ENCODE data around the gene C6orf132.
A peak's percentile ranks its signal among the peaks of the same experiment; 100 is the strongest.

C6orf132 gene

DNA sequence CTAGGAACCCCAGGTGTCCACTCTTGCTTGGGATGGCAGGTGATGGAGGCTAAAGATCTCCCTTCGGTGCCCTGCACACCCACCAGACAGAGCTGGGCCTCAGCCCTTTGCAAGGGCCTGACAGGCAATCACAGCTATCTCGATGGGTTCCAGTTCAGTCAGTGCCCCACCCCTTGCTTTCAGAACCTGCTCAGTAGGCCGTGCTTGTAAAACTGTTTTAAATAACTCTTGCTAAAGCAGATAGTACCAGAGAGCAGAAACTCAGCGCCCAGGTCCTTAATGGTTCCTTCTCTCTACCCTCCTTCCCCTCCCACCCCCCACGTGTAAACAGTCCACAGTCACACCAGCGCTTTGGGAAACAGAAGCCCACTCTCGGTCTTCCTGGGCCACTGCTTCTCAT, 39.2 kb downstream of the C6orf132 start:
- DNase-seq = no peak

- DNase-seq = no peak
Measured at GRCh38 chr6:42101186-42101657, 41.2 kb downstream of the C6orf132 start.

DNA sequence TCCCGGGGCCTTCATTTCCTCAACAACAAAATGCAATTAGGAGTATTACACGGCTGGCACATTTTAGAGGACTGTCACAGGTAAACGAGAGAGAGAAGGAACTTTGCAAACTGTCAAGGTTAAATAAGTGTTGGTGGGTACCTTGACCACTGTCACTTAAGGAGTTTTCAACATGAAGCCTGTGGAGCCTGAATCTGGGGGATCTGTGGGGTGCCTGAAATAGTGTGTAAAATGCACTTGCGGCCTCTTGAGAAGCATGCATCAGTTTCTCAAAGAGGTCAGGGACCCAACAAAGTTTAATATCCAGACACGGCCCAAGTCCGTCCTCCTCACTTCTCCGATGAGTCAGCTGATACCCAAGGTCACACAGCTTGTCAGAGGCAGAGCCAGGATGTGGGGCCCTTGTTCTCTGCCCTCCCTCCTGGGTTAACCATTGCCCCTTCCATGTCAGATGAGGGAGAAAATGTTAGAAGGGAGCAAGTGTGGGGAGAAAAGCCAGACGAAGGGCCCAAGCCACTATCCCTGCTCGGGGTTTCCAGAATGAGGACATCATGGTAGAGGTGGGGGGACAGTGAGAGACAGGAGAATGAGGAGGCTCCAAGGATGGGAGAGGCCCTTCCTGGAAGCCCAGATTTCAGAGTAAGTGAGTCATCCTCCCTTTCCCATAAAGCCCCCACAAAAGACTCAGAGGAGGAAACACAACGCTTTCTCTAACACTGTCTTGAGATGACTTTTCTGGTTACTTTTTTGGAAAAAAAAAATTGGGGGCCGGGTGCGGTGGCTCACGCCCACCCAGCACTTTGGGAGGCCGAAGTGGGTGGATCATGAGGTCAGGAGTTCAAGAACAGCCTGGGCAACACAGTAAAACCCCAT, 42.2 kb downstream of the C6orf132 start:
- no peak for DNase-seq

GRCh38 chr6:42099340-42100028, 42.9 kb downstream of the C6orf132 start:
- DNase-seq = no peak

GRCh38 chr6:42095776-42096541, 46.5 kb downstream of the C6orf132 start:
- no peak for DNase-seq

GRCh38 chr6:42095094-42095493, 47.3 kb downstream of the C6orf132 start:
- no peak for DNase-seq

- no peak for DNase-seq
Measured at GRCh38 chr6:42093582-42094329, 48.7 kb downstream of the C6orf132 start.

DNA sequence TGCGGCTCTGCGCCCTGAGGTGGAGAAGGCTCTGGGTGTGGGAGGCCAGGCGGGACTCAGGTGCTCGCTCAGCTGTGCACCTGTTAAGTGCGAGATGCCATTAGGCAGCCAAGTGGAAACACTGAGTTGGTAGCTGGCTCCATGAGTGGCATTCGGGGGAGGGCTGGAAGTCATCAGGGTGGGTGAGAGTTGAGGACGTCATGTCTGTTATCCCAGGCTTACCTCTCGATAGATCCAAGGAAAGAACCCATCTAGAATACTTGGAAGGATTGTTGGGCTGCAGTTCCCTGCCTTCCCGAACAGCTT, 50.7 kb downstream of the C6orf132 start:
- DNase-seq = no peak

DNA sequence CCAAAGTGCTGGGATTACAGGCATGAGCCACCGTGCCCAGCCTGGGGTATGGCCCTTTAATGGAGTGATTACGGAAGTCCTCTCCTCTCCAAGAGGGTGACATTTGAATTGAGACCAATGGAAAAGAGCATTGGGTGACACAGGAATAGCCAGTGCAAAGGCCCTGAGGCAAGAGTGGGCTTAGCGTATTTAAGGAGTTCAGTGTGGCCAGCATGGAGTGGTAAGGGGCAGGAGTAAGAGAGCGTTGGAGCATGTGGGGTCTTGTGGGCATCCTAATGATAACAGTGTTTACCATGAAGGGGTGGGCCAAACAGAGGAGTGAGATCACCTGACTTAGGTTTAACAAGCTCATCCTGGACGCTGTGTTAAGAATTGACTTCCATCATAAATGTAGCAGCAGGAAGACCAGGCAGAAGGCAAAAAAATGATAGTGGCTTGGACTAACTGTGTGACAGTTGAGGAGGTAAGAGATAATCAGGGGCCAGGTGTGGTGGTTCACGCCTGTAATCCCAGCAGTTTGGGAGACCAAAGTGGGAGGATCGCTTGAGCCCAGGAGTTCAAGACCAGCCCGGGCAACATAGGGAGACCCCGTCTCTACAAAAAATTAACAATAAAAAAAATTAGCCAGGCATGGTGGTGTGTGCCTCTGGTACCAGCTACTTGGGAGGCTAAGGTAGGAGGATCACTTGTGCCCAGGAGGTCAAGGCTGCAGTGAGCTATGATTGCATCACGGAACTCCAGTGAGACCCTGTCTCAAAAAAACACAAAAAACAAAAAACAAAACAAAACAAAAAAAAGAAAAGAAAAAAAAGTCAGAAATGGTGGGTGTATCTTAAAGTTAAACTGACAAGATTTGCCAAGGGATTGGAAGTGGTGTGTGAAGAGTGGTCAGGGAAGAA, 51.4 kb downstream of the C6orf132 start:
- DNase-seq = no peak

DNA sequence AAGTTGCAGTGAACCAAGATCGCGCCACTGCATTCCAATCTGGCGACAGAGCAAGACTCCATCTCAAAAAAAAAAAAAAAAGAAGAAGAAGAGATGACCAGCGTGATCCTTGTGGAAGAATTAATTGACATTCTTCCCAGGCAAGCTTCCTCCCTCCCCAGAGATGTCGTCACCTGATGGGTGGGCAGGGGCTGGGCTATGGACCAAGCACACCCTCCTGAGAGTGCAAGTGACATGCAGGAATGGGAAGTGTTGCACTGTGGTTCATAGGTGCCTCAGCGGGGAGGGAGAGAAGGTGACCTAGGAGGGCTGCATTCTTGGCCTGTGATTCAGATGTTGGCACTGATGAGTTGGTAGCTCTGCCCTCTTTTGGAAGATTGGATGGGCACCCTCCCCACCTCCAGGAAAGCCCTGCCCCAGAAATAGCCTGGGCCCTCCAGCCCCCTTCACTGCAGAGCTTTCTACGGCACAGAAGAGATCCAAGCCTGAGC, 54.3 kb downstream of the C6orf132 start:
- no peak for DNase-seq

DNA sequence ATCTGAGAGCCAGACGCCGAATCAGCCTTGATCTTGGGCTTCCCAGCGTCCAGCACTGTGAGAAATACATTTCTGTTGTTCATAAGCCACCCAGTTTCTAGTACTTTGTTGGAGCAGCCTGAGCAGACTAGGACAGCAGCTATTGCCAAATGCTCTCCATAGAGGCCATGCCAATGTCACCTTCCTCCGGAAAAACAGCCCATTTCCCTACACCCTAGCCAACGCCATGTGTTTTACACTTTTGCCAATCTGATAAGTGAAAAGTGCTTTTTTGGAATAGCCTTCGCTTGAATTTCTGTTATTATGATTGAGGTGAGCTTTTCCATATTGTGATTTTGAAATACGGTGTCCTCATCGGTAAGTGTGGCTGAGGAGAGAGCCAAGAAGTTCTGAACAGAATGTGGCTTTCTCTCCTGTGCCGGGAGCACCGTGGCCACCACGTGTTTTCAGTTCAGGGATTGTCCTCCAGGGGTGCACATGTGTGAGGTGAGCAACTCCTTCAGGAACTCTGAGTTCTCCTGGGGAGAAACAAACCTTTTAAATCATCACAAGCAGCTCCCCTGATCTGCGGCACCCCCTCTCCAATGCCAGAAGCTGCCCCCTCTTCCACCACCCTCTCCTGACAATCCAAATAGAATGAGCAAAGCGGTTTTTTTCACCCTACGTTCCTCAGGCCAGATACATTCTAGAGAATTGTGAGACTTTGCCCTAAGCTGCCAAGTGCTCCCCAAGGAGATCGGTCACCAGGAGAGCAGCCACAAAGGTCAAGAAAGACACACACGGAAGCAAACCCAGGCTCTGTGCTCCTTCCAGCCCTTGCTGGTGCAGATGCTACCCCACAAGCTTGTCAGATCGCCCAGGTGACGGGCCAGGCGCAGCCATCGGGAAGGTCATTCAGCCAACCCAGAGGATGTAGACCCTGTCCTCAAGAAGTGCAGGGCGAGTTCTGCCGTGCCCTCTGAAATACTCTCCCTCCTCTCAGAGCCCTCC, 56.1 kb downstream of the C6orf132 start:
- no peak for DNase-seq

DNA sequence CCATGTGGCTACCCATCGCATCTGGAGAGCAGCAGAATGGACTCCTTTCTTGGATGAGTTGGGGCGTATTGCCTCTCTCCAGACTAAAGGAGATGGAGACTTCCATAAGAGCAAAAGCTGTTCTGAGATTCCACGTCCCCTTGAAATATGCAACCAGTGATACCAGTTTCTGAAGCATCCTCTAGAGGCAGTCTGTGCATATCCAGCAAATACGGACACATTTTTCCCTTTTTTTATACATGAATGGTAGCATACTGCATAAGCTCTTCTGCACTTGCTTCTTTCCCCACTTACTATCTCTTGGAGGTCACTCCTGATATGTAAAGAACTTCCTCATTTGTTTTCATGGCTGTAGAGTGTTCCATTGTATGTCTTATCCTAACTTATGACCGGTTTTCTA, 57.5 kb downstream of the C6orf132 start:
- no peak for DNase-seq

GRCh38 chr6:42083530-42083929, 58.9 kb downstream of the C6orf132 start:
- DNase-seq = no peak

DNA sequence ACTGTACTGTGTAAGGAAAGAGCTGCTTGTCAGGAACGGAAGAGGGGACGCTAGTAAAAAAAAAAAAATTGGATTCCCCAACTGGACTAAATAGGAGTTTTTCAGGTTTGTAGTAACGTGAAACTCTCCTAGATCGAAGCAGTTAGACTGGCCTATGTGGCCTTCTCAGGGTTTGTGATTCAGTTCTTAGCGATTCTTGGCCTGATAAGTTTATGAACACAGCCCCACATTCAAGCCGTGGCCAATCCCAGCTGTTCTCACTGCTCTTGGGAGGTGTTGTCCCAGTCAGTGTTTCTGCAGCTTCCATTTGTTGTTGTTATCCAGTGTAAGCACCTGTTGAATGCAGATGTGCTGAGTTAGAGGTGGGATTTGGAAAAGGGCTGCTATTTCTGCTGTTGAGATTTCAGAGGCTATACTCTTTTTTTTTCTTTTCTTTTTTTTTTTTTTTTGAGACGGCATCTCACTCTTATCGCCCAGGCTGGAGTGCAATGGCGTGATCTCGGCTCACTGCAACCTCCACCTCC, 62.4 kb downstream of the C6orf132 start:
- DNase-seq = no peak

DNA sequence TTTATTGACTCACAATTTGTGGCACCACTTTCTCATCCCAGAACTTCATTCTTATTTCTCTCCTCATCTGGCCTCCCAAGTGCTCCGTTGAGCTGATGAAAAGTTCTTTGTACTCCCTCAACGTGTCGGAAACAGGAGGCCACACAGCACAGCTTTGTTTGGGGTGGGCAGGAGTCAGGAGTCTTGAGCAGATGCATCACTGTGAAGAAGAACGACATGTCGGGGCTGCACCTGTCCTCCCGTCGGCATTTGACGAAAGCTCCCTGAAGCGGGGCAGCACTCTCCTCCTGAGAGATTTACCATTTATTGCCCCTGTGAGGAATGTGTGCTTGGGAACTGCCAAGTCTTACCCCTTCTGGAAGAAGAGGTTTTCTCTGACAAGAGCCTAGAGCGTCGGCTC, 64.0 kb downstream of the C6orf132 start:
- DNase-seq = no peak

DNA sequence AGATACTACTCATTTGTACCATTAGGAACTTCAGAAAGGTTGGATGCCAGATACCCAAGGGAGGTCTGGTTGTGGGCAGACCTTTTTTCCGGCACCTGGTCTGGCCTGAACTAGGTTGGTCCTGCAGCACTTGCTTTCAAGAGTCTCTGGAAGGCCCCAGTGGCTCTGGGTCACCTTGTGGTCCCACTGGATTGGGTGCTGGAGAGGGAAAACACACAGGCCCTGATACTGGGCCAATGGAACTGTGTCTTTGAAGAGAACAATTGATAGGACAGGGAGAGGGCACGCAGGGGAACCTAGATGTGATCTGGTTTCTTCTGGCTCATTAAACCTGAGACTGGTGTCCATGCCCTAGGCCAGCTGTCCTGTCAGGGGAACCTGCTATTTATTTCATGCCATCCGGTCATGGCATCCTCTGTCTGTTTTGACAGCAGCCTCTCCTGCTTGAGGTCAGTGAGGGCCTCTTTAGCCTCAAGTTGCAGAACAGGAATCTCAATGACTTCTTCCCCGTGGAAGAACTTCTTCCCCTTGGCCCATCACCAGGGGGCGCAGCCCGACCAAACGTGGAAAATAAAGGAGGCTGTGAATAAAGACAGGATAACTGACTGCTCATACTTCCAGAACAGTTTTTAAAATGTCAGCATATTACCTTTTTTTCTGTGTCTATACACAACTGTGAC, 67.1 kb downstream of the C6orf132 start:
- DNase-seq = peak; percentile 39 to 55

GRCh38 chr6:42073287-42073686, 69.1 kb downstream of the C6orf132 start:
- no peak for DNase-seq

DNA sequence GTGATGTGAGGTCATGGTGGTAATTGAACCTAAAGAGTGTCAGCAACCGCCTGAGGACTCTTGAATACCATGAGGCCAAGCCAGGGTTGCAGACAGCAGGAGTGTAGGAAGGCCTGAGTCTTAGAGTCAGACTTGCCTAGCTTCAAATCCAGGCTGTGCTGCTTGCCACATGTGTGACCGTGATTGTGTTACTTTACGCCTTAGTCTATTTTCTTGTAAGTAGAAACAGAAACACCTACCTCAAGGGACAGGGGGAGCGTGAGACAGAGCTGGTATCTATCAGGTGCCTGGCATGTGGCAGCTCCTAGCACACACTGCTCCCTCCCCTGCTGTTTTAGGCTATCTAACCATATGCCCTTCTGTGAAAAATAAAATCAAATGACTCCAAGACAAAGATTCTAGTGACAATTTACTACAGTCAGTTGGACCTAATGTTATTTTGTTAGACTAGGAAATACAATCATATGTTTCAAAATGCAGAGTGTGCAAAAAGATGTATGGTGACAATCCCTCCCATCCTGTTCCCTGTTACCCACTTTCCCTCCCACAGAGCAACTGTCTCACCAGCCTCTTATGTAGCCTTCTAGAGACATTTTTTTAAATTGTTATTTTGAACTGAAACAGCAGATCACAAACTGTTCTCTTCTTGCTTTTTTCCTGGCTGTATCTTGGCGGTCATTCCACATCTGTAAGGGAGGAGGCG, 70.4 kb downstream of the C6orf132 start:
- DNase-seq = peak in 1 of 2 donors; percentile 47

Measured in hippocampal formation (tissue), 2 donors.